NCI-H748 treated with DMSO at 0.1 percent for 48 hours (cell line): Measurements from ENCODE around the gene CNNM4.

Source experiments
- DNase-seq: peaks from one replicate; lab custom pipeline; 2025; lab: John Stamatoyannopoulos, UW

CNNM4 gene

DNA sequence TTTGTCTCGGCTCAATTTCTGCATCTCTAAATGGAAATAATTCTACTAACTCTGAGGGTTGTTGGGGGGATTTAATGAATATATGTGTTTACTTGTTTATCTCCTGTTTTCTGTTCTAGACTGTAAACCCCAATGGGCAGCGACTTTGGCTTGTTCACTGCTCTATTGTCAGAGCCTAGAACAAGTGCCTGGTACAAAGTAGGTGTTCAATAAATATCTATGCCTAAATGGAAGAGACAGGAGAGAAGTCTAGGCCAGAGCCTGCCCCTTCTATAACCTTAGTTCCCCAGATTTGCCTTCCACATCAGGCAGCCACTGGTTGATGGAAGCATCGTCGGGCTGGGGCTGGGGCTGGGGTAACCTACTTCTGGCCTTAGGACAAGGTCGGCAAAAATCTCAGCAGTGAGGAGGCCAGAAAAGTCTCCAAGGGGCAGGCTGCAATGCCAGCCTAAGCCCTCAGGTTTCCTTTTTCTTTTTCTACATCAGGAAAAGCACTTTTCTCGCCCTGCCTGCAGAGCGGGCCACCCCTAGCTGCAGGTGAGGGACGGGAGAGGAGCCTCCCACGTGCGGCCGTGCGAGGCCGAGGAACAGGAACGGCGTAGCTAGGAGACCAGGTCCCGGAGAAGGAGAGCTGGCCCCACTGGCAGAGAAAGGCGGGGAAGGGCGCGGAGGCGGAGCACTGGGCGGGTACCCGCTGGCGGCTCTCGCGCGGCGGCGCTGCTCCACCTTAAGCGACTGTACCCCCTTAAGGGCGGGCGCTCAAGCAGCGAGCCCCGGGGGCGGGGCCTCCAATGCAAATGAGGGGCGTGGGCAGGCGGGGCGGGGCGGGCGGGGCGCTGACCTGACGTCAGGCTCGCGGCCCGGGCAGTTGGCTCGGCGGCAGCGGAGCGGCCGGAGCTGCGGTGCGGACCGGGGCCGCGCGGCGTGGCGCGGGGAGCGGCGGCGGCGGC lies at the start of gene CNNM4:
TSS of gene CNNM4 (plus strand) at position 867 of the 950 bp plus-strand sequence. CDS start 98 bp downstream, outside the sequence.
- DNase-seq = peak; percentile 79

DNA sequence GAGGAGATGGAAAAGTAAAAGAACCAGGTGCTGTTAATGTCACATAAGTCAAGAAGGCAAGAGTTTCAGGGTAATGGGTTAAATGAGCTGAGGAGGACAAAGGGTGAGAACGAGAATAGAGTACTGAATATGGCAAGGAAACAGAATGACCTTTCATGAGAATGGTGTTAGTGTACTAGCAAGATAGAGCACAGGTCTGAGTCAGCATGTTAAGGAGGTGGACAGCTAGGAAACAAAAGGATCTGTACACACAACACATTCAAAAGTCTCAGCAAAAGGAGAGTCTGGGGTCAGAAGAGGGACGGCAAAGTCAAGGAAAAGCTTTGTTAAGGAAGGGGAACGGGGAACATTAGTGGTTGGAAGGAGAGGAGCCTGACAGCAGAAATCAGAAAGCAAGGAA lies 49.7 kb upstream of the CNNM4 start:
- DNase-seq = no peak

DNA sequence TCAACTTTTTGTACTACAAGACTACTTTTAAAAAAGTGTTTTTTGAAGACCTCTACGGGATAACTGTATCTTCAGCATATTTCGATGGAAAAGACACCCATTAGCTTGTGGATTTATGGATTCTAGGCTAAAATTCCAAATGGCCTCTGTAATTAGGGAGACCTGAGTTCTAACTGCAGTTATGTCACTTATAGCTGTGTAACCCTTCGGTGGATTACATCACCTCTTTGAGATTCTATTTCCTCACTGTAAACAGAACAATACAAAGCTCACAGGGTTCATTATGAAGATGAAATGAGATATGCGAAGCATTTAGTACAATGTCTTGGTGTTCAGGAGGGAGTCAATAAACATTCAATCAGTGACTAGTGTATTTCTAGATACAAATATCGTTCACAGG lies 45.0 kb upstream of the CNNM4 start:
- no peak for DNase-seq

DNA sequence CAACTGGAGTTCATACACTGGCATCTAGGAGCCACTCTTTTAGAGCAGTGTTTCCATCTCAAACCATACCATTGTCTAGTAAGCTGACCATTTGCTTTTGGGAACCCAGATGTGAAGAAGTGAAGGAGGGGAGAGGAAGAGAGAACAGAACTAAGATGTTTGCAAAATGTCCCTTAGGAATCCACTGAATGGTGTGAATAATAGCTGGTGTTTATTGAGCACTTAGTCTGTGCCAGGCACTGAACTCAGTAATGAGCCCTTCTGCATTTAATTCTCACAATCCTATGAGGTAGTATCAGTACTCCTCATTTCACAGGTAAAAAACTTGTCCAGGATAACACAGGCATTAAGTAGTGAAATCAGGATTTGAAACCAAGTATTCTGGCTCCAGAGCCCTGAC lies 44.3 kb upstream of the CNNM4 start:
- DNase-seq = no peak

DNA sequence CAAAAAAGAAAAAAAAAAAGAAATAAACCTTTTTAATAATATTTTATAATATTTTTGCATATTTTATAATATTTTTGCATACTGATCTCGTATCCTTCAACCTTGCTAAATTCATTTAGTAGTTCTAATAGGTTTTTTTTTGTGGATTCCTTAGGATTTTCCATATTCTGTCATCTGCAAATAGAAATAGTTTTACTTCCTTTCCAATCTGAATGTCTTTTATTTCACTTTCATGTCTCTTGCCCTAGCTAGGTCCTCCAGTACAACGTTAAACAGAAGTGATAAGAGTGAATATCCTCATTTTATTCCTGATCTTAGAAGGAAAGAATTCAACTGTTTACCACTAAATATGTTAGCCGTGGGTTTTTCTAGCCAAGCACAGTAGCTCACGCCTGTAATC lies 34.6 kb upstream of the CNNM4 start:
- DNase-seq = no peak

DNA sequence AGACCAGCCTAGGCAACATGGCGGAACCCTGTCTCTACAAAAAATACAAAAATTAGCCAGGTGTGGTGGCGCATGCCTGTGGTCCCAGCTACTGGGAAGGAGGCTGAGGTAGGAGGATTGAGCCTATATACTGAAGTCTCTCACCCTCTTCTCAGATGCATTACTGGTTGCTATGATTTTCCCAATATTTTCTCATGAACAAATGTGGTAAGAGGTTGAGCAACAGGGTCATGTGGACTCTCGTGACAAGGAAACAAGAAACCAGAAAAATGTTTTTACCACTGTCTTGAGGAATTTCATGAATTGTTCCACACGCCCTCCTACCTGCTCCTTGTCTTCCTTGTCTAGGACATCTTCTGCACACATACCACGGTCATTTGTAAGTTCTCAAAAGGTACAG lies 33.3 kb upstream of the CNNM4 start:
- DNase-seq = no peak

DNA sequence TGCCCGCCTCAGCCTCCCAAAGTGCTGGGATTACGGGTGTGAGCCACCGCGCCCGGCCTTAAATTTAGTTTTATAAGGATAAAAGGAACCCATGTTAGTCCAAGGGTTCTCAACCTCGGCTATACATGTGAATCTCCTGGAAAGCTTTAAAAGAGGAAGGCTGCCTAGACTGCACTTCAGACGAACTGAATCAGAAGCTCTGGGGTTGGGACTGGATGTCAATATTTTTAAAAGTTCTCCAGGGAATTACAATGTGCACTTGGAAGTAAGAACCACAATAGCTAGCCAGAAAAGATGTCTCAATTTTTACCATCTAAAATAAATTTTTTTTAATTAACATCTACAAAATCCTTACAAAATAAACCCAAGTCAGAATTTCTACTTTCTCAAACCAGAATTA lies 31.0 kb upstream of the CNNM4 start:
- DNase-seq = no peak

DNA sequence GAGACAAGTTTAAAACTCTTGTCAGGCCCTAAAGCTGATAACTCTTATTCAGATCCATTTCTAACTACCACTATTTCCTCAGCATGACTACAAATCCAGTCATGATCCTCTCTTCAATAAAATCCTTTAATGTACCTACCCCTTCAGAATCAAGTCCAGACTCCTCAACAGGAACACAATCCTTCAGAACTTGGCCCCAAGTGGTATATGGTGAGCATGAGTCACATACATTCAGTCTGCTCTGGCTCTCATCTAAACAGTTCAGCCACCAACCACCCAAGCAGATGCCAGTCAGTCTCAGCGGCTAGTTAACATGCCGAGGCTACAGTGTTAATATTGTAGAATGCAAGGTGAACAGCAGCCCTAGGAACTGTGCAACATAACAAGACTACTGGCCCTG lies 30.5 kb upstream of the CNNM4 start:
- DNase-seq = no peak

DNA sequence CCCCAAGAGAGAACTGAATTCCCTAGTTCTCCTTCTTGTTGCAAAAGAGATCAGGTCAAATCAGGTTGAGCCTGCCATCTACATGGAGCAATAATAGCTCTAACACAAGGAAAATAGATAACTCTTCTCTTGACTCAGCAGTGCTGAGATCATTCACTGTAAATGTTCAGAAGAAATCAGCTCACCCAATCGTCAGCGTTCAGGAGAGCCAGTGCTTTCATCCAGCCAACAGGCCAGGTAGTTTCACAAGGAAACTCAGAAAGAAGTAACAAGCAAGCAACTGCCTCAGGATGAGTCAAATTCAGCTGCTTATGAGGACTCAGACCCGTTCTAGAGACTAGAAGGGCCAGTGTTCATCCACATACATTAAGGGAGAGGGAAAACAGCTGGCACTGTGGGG lies 26.8 kb upstream of the CNNM4 start:
- DNase-seq = no peak

DNA sequence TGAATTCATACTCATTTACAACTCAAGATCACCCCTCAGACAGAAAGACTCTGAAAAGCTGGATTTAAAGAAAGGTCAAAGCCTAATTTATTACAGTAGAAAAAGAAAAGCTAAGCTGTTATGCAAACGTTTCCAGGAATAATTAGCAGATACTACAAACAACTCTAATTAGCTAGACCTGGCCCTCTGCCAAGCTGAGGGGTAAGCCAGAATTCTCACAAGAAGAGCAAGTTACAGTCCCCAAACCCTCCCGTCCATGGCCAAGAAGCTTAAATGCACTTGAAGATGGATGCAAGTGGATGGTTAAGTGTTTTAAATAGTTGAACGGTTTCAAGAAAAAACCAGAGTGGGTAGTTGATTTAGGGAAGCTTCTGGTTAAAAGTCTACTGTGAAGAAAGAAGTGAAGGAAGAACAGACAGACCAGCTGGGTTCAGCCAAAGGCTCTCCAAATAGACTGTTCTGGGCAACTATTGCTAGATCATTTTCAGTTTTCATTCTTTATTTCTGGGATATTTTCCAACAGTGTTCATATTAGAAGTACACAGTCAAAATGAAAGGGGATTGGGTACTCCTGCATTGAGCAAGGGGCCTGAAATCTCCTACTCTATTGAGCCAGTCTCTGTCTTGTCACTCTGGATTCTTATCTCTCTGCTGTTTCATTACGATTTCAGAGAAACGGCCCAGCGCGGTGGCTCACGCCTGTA lies 25.7 kb upstream of the CNNM4 start:
- DNase-seq = no peak

DNA sequence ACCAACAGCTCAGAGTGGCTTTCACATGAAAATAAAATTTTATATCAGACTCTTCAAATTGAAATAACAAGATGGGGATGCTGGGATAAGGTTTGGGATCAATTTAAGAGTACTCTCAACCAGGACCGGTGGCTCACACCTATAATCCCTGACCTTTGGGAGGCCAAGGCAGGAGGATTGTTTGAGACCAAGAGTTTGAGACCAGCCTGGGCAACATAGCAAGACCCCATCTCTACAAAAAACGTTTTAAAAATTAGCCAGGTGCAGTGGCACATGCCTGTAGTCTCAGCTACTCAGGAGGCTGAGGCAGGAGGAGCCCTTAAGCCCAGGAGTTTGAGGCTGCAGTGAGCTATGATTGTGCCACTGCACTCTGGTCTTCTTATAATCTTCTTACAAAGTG lies 23.5 kb upstream of the CNNM4 start:
- DNase-seq = no peak

DNA sequence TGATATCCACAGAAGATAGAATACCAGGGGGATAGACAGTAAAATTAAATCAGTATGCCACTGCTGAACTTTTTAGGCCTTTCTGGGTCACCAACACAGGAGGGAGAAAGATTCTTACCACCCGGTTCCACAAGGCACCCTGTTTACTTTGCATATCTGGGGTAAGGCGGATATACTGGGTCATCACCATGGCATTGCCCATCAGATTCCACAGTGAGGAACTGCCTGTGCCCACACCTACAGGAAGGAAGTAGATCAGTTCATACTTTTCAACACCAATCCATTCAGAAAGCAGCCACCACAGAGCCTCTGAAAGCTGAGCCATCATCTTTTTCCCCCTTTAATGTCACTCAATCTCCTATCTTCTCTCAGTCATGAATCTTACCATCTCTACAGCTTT lies 22.9 kb upstream of the CNNM4 start:
- no peak for DNase-seq

DNA sequence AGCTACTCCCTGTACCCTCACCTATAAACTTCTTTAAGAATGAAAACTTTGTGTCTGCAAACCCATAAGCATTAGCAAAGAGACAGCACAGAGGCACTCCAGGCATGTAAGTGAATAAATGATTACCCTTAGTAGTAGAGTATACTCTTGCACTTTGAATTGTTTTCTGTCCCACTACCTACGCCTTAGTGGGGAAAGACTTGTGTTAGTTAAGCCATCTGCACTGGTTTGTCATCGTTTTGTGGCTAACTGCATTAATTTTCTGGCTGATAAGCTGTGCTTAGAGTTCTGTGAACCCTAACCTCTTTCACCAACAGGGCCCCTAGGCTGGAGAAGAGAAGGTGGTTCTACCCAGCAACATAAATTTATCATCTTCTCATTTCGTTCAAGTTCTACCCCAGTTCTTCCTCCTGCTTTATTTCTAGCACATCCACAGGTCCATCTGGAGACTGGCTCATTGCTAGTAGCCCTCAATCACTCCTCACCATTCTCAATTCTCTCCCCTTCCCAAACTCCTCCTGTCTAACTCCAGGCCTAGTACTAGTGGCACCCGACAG lies 21.5 kb upstream of the CNNM4 start:
- DNase-seq = no peak

DNA sequence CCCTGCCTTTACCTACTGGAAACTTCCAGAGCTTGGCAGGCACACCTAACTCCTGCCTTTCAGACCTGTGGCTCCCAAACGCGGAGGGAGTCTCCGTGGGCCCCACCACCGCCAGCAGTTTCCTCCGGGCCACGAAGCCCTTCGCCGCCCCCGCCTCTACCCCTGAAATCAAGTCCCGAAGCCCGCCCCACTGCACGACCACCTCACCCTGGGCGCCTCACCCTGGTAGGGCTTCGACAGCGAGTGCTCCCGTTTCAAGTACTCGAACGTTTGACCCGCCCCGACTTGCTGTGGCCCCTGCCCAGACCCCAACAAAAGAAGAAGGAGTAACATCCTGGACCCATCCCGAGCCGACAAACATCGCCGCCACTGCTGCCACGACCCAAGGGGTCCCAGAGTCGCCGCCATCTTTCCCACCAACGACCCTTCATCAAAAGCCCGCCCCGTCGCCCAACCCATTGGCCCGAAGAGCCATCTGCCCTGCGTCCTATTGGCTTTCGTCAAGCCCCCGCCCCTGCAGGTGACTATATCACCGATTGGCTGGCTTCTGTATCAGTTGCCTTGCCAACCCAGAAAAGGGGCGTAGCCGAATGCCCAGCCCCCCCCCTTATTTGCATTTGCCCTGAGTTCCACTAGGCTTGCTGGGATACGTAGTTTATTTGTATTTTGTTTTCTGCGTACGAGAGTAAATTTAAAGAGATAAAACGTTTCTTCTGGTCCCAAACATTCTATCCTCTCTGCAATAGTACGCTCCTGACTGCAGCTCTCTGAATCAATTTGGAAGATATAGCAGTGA lies 20.9 kb upstream of the CNNM4 start, which contains the start of gene LMAN2L:
TSS of gene LMAN2L (minus strand) at position 432 of the 796 bp plus-strand sequence. CDS start at position 408, 24 bp downstream.
- peak; percentile 81 for DNase-seq

DNA sequence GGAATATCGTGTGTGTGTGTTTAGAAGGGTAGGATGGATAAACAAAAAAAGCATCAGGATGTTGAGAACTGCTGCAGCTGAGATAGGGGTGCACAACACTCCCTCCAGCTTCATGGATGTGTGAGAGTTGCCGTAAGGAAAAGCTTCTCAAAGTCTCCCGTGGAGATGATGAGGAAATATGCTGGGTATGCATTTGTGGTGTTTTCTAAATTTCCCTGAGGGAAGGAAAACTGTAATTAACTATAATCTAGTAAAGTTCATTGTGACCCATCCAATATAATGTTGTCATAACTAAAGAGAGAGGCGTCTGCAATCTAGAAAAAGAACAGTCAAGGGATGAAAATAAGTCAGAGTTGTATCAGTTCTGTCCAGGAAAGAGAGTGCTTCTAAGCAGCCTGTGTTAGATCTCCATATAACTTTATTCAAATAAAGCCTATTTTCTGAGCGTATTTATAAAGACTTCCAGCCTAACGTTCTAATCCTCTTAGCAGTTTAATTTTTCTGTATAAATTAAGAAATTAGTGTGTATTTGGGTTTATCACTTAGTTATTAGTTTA lies 13.6 kb upstream of the CNNM4 start:
- no peak for DNase-seq

DNA sequence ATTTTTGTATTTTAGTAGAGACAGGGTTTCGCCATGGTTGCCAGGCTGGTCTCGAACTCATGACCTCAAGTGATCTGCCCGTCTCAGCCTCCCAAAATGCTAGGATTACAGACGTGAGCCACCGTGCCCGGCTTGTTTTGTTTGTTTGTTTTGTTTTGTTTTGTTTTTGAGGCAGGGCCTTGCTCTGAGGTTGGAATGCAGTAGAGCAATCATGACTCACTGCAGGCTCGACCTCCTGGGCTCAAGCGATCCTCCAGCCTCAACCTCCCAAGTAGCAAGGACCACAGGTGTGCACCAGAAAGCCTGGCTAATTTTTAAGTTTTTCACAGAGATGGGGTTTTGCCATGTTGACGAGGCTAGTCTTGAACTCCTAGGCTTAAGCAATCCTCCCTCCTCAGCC lies 8.9 kb upstream of the CNNM4 start:
- no peak for DNase-seq

DNA sequence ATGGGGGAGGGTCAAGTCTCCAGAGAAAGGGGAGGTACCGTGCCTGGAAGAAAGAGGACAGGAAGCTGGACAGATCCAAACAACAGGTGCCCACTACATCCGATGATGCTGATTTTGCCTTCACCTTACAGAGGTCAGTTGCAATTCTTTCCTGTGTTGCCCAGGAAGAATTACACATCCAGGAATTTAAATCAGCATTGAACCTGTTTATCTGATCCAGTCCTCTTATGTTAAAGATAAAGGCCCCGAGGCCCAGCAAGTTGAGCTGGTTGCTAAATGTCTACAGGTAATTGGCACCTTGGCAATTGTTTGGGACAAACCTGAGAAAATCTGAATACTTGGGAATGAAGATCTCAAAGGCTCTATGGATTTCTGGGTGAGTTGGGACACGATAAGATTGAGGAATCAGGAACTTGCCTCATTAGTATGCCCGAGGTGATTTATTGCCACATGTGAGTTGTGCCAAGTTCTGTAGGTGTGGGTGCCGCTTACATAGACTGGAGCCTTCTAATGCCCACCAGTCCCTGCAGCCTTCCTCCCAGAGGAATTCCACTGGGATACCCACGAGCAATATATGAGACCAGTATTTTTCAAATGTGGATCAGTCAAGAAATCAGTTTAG lies 6.9 kb upstream of the CNNM4 start:
- no peak for DNase-seq

DNA sequence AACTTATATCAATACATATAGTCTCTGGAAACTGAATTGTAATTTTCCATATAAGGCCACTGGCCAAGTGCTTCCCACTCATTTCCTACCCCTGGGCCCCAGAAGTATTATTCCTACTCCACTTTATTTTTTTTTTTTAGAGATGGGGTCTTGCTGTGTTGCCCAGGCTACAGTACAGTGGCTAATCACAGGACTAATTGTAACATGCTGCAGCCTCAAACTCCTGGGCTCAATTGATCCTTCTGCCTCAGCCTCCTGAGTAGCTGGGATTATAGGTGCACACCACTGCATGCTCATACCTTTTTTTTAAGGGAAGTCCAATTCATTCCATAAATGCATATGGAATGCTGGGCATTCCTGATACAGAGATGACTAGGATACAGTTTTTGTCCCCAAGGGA lies 6.4 kb upstream of the CNNM4 start:
- DNase-seq = no peak

DNA sequence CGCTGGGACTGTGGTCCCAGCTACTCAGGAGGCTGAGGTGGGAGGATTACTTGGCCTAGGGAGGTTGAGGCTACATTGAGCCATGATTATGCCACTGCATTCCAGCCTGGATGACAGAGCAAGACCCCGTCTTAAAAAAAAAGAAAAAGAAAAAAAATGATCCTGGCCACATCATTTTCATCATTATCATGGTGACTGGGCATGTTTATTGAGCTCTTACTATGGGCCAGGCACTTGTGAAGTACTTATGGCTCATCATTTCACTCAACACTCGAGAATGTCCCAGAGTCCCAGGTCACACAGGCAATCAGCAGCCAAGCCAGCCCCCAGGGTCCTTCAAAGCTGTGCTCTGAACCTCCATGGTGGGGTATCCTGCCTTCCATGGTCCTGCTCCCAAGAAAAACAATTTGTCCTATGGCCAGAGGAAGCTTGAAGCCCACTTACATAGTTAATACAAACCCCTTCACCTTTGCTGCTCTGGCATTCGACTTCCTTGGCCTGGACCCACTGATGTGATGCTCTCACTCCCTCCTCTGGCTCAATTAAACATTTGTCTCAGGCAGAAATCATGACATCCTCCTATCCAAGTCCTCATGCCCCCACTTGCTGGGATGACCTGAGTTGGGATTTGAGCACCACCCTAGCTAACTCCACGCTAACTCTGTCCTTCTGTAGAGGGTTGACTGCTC lies 3.8 kb upstream of the CNNM4 start:
- no peak for DNase-seq

DNA sequence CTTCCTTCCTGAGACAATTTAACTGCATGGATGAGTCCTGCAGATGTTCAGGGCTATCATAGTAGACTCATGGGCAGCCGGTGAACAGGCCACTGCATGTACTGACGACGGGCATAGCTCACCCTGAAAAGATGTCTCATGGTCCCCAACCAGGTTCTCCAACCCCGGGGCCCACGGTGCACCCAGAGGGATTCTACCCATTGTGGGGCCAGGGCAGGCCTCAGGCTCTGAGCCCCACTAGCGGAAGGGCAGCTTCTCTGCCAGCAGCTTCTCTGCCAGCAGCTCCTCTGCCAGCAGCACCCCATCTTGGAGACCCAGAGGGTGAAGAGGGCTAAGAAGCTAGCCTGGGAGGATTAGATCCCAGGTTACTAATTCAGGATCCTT lies 3.2 kb upstream of the CNNM4 start:
- no peak for DNase-seq

DNA sequence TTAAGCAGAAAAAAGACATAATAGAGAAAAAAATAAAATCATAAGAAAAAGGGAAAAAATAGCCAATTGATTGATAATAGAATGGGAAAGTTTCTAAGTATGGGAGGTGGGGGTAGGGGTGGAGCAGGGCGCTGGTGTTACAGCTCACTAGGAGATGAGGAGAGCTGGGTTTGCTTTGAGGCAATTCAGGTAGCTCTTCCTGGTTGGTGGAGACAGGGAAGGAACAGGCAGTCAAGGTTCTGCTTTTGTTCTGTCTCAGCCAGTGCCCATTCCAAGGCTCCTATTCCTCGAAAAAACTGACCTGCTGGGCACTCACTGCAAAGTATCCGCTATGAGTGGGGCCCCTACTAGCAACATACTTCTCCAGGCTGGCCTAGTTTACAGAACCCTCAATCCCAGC lies 1.7 kb upstream of the CNNM4 start:
- no peak for DNase-seq
